Prostate gland (tissue), 2 donors: ENCODE measurements around the gene NFATC1.

Source experiments
- POLR2A ChIP-seq: fragments of 450-650 bp; IDR thresholded peaks from one replicate; pipeline ENCODE4 v1.6.1; 2016; ENCODE audit warnings: antibody characterized with exemption, mild to moderate bottlenecking
- POLR2AphosphoS5 ChIP-seq: sonication (generic); formaldehyde crosslinking; IDR thresholded peaks from one replicate; pipeline ENCODE4 v1.6.1; 2017; ENCODE audit warnings: antibody characterized with exemption
- TF ChIP-seq, protein P1 (sequence below), 4 experiments: fragments of 200-600 bp in 2 of 4; fragments of 450-650 bp in 2 of 4; sonication (generic) in 2 of 4; IDR thresholded peaks; 1 replicate in 3 of 4; 2 replicates in 1 of 4; pipeline ENCODE4 v1.5.1; 2016 to 2019; ENCODE audit warnings: antibody characterized with exemption in 4 of 4, mild to moderate bottlenecking in 2 of 4, moderate library complexity in 2 of 4

DNA sequence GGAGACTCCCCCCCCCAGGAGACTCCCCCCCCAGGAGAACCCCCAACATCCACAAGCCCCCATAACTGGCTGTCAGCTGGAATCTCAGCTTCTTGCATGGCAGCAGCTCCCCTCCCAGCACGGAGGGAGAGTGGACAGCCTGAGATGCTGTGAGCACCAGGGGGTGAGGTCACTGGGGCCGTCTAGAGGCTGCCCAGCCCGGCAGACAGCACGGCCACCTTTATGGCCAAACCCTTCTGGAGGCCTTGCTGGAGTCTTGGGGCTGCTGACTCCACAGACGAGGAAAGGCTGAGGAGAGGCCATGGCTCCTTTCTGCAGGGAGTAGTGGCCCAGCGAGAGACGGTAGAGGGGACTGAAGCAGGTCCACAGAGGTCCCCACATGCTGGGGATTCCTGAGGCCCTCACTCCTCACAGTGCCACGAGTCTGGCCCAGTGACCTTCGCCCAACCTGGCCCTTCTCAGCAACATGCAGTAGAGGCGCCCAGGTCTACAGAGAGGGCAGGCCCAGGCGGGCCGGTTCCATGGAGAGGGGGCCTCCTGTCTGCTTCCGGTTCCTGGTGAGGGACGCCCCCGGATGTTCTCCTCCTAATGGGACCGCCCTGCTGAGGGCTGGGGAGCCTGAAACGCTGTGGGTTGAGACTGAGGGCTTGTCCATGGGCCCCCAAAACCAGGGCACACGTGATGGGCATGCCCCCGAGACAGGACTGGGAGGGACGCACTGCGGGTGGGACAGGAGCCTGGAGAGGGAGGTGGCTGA, 161.3 kb downstream of the NFATC1 start:
- TF ChIP-seq, protein P1, sequence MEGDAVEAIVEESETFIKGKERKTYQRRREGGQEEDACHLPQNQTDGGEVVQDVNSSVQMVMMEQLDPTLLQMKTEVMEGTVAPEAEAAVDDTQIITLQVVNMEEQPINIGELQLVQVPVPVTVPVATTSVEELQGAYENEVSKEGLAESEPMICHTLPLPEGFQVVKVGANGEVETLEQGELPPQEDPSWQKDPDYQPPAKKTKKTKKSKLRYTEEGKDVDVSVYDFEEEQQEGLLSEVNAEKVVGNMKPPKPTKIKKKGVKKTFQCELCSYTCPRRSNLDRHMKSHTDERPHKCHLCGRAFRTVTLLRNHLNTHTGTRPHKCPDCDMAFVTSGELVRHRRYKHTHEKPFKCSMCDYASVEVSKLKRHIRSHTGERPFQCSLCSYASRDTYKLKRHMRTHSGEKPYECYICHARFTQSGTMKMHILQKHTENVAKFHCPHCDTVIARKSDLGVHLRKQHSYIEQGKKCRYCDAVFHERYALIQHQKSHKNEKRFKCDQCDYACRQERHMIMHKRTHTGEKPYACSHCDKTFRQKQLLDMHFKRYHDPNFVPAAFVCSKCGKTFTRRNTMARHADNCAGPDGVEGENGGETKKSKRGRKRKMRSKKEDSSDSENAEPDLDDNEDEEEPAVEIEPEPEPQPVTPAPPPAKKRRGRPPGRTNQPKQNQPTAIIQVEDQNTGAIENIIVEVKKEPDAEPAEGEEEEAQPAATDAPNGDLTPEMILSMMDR (IDR thresholded peaks at IDR 0.05) = no peak
- TF ChIP-seq POLR2AphosphoS5 (no peak), POLR2A (no peak)
